Mononuclear cell (primary cell): Measurements from ENCODE around the gene LDAH. TPM values are rescaled to one million over a fixed set of nuclear protein-coding genes. Genes with fewer than 3 reads are reported as not detected.

Experiments
- H3K27me3 ChIP-seq: 2 replicates; pipeline ENCODE4 v1.6.0; 2011; ENCODE audit warnings: low read length, control low read depth; ENCODE audit not compliant: insufficient read depth
- H3K4me1 ChIP-seq: 2 replicates; pipeline ENCODE4 v1.5.1; 2011; ENCODE audit warnings: mild to moderate bottlenecking, low read length, control low read depth; ENCODE audit not compliant: insufficient read depth
- H3K4me3 ChIP-seq: 2 replicates; pipeline ENCODE4 v1.5.1; 2011; ENCODE audit warnings: mild to moderate bottlenecking, low read length, moderate library complexity
- H3K9me3 ChIP-seq: 2 replicates; pipeline ENCODE4 v1.5.1; 2011; ENCODE audit warnings: low read depth, mild to moderate bottlenecking, control low read depth, low read length
- total RNA-seq: library from RNA; depleted of rRNA; stranded (reverse); fragments of >200 nt; gene quantifications from one replicate; pipeline ENCODE4 v1.2.3, GENCODE V29; 2012

LDAH gene
- total RNA-seq, 1 donor = 5.2 TPM

DNA sequence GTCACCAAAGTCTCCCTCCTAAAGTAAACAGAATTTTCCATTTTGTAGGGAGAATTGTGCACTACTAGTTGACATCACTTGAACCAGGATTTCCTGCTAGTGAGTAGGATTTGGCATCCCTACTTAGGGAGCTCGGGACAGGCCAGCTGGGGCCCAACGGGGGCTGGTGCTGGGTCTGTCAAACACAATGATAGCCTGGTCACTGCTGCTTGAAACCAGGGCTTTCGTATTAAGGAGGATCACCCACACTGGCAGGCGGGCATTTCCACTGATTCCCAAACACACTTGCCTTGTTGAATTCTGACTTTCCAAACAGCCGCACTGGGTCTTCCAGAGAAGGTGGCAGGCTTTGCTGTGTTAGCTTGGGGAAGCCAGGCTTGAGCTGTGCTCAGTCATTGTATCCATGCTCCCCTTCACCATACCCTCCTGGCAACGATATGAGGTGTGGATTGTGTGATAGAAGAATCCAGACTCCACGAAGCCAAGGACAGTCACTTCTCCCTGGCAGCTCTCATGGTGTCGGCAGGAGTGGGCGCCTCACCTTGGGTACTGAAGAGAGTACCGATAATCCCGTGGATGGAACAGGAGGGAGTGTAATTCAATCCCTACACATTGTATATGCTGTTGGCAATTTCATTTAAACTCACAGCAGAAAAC is 148.5 kb downstream of the LDAH start:
- H3K27me3 ChIP-seq = peaks cover 39% of the 10 kb centered on the region
- H3K4me3 ChIP-seq = no peak overlapping the region
- H3K4me1 ChIP-seq = peaks cover 41% of the 10 kb centered on the region
- H3K9me3 ChIP-seq = no peaks in the 10 kb centered on the region

DNA sequence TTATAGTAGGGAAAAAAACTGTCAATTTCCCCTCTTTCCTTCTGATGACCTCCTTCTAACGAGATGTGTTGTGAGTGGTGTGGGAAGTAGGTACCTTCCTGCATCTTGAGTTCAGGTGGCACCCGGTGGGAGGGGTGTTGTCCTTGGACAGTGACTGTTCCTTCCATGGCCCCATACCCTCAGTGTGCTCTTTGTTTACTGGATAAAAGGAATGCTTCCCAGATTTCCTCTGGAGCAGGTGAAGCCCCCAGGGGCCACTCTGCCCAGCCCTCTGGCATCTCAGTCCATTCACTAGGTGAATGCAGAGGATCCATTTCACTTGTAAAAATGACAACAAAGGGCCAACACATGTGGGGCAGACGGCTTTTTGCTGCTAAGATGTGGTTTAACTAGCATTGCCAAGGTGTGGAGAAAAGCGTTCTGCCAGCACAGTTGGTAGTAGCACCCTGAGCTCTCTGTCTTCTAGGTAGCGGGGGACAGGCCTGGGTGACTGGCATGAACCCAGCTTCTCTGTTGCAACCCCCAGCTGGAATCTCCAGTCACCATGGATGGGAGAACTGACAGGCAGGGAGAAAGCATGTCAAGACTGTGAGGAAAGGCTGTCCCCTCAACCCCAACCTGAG is 149.1 kb downstream of the LDAH start:
- H3K4me1 ChIP-seq = peaks cover 42% of the 10 kb centered on the region
- H3K9me3 ChIP-seq = no peaks in the 10 kb centered on the region
- H3K27me3 ChIP-seq = peaks cover 45% of the 10 kb centered on the region
- no peak overlapping the region for H3K4me3 ChIP-seq

DNA sequence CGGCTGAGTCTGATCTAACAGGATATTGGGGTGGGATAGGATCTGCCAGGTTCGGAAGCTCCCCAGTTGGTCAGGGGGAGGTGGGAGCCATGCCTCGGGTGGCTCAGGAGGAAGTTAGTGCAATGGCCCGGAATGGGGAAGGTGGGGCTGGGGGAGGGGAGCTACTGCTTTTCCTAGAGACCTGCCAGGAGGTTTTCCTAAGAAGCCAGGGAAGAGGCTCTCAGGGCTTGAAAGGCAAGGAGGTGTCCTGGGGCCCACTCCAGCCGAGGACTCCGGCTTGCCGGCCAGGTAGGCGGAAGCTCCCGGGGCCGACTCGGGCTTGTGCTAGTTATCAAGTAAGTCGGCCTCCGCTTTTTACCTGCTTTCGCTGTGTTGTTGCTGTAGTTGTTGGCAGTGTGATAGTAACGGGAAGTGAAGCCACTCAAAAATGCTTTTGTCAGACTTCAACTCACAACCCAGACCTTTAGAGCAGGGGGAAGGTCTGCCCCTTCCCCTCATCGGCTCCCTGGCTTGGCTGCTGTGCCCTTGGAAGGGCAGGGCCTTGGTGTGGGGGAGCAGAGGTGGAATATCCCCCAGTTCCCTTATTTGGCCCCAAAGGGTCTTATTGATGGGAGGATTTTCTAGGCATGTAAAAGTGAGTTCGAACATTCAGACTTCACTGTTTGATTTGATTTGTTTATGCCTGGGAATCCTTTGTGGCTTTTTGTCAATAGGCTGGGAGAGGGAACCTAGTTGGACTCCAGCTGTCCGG is 150.5 kb downstream of the LDAH start:
- H3K4me1 ChIP-seq = peaks cover 42% of the 10 kb centered on the region
- no peak overlapping the region for H3K4me3 ChIP-seq
- peaks cover 59% of the 10 kb centered on the region for H3K27me3 ChIP-seq
- no peaks in the 10 kb centered on the region for H3K9me3 ChIP-seq

- H3K27me3 ChIP-seq = peaks cover 59% of the 10 kb centered on the region
- peaks cover 37% of the 10 kb centered on the region for H3K4me1 ChIP-seq
Measured at GRCh38 chr2:20671736-20672080, 151.2 kb downstream of the LDAH start.

GRCh38 chr2:20671036-20671735 is 151.7 kb downstream of the LDAH start:
- Histone ChIP-seq H3K4me1 (peaks cover 36% of the 10 kb centered on the region), H3K27me3 (peaks cover 65% of the 10 kb centered on the region), H3K9me3 (no peaks in the 10 kb centered on the region), H3K4me3 (no peak overlapping the region)

More at GRCh38 chr2:20671736-20672080, 151.2 kb downstream of the LDAH start:
- Histone ChIP-seq H3K4me3 (no peak overlapping the region), H3K9me3 (no peaks in the 10 kb centered on the region)

- H3K9me3 ChIP-seq = no peaks in the 10 kb centered on the region
- no peak overlapping the region for H3K4me3 ChIP-seq
- peaks cover 72% of the 10 kb centered on the region for H3K27me3 ChIP-seq
- H3K4me1 ChIP-seq = peaks cover 36% of the 10 kb centered on the region
Measured at GRCh38 chr2:20670315-20671035, 152.4 kb downstream of the LDAH start.

- no peak overlapping the region for H3K4me3 ChIP-seq
- H3K4me1 ChIP-seq = peaks cover 39% of the 10 kb centered on the region
- H3K9me3 ChIP-seq = no peaks in the 10 kb centered on the region
- peaks cover 79% of the 10 kb centered on the region for H3K27me3 ChIP-seq
Measured at GRCh38 chr2:20669562-20670314, 153.2 kb downstream of the LDAH start.

GRCh38 chr2:20668871-20669475 is 153.9 kb downstream of the LDAH start:
- Histone ChIP-seq H3K9me3 (no peaks in the 10 kb centered on the region), H3K27me3 (peaks cover 85% of the 10 kb centered on the region), H3K4me3 (no peak overlapping the region), H3K4me1 (peaks cover 39% of the 10 kb centered on the region)

DNA sequence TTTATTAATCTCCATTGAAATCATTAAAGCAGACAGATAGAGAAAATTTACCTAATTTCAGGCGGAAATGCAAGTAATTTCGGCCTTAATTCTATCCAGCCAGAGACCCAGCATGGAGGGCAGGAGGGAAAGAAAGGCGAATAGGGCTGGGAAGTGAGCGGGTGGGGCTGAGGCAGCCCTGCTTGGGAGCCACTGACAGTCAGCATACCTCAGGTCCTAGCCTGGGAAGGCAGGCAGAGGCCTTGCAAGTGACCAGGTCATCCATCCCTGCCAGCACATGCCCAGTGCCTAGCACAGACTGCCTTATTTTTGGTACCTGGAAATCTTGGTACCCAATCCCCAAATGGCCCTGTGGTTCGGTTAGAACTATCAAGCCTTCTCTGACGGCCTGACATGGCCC is 154.4 kb downstream of the LDAH start:
- H3K27me3 ChIP-seq = peaks cover 85% of the 10 kb centered on the region
- no peak overlapping the region for H3K4me3 ChIP-seq
- H3K4me1 ChIP-seq = peaks cover 39% of the 10 kb centered on the region
- H3K9me3 ChIP-seq = no peaks in the 10 kb centered on the region

- Histone ChIP-seq H3K4me1 (peaks cover 39% of the 10 kb centered on the region), H3K27me3 (peaks cover 87% of the 10 kb centered on the region), H3K9me3 (no peaks in the 10 kb centered on the region), H3K4me3 (peak overlapping the region; percentile 10)
Measured at GRCh38 chr2:20667531-20668401, 155.1 kb downstream of the LDAH start.

GRCh38 chr2:20667151-20667530 is 155.8 kb downstream of the LDAH start:
- no peaks in the 10 kb centered on the region for H3K9me3 ChIP-seq
- H3K27me3 ChIP-seq = peaks cover 87% of the 10 kb centered on the region
- H3K4me1 ChIP-seq = peaks cover 39% of the 10 kb centered on the region
- no peak overlapping the region for H3K4me3 ChIP-seq

- Histone ChIP-seq H3K4me1 (peaks cover 36% of the 10 kb centered on the region), H3K4me3 (peak within 1 kb of the TSS; percentile 10), H3K27me3 (peaks cover 85% of the 10 kb centered on the region), H3K9me3 (no peaks in the 10 kb centered on the region)
Measured at GRCh38 chr2:20666304-20667150, 156.4 kb downstream of the LDAH start, which contains the start of gene GDF7. Gene GDF7 (plus strand): TSS chr2:20667144. CDS start chr2:20667240, 96 bp downstream.
